Esophagus squamous epithelium (tissue), 4 donors: ENCODE results near the gene THSD7B.

ENCODE experiments used
- CTCF ChIP-seq, 6 experiments: fragments of 450-650 bp in 4 of 6; fragments of 200-600 bp in 2 of 6; sonication (generic) in 2 of 6; IDR thresholded peaks; one replicate each; pipeline ENCODE4 v1.5.1; 2016 to 2019; ENCODE audit warnings: antibody characterized with exemption in 6 of 6, mild to moderate bottlenecking in 4 of 6, moderate library complexity in 4 of 6
- POLR2A ChIP-seq, 4 donors: fragments of 450-650 bp; IDR thresholded peaks; one replicate each; pipeline ENCODE4 v1.6.1; 2017; ENCODE audit warnings: antibody characterized with exemption in 4 of 4, mild to moderate bottlenecking in 4 of 4, moderate library complexity in 3 of 4

- no peak for TF ChIP-seq CTCF (IDR thresholded peaks at IDR 0.05)
- no peak for TF ChIP-seq POLR2A (IDR thresholded peaks at IDR 0.05)
Observed at GRCh38 chr2:137381731-137382130, 616.4 kb downstream of the THSD7B start.
